GM19372 (cell line): Measurements from ENCODE around the gene PRF1.
"Not testable (repeated sequence)": the region's sequence is repeated elsewhere in the genome, so short reads cannot be mapped to it uniquely, and the experiment has no call there.

Experiments
- ATAC-seq: cut with Tn5 transposase; IDR thresholded peaks from one replicate; pipeline ENCODE4 v1.9.1; 2021; ENCODE audit warnings: mild to moderate bottlenecking, low read depth, moderate library complexity; ENCODE audit not compliant: unreplicated experiment

PRF1 gene

GRCh38 chr10:70602665-70603448, at the start of gene PRF1:
Gene PRF1 (minus strand): TSS chr10:70602741. CDS start chr10:70600902, 1,839 bp downstream.
- ATAC-seq: no peak

GRCh38 chr10:70651661-70652060, 49.1 kb upstream of the PRF1 start:
- no peak for ATAC-seq

- ATAC-seq: no peak
Measured at GRCh38 chr10:70650718-70651117, 48.2 kb upstream of the PRF1 start.

GRCh38 chr10:70650104-70650503, 47.6 kb upstream of the PRF1 start:
- ATAC-seq: no peak

GRCh38 chr10:70649526-70649925, 47.0 kb upstream of the PRF1 start:
- ATAC-seq: no peak

- no peak for ATAC-seq
Measured at GRCh38 chr10:70648427-70648826, 45.9 kb upstream of the PRF1 start.

GRCh38 chr10:70647086-70647485, 44.5 kb upstream of the PRF1 start:
- ATAC-seq: no peak

GRCh38 chr10:70644959-70645358, 42.4 kb upstream of the PRF1 start:
- not testable (repeated sequence) for ATAC-seq

- ATAC-seq: not testable (repeated sequence)
Measured at GRCh38 chr10:70643272-70643671, 40.7 kb upstream of the PRF1 start.

- not testable (repeated sequence) for ATAC-seq
Measured at GRCh38 chr10:70639640-70640383, 37.3 kb upstream of the PRF1 start.

- ATAC-seq: not testable (repeated sequence)
Measured at GRCh38 chr10:70634515-70634914, 32.0 kb upstream of the PRF1 start.

GRCh38 chr10:70634011-70634410, 31.5 kb upstream of the PRF1 start:
- no peak for ATAC-seq

- not testable (repeated sequence) for ATAC-seq
Measured at GRCh38 chr10:70631735-70632134, 29.2 kb upstream of the PRF1 start.

- no peak for ATAC-seq
Measured at GRCh38 chr10:70629338-70629737, 26.8 kb upstream of the PRF1 start.

- ATAC-seq: no peak
Measured at GRCh38 chr10:70626056-70626455, 23.5 kb upstream of the PRF1 start.

GRCh38 chr10:70622981-70623844, 20.7 kb upstream of the PRF1 start:
- ATAC-seq: no peak

- no peak for ATAC-seq
Measured at GRCh38 chr10:70622541-70622940, 20.0 kb upstream of the PRF1 start.

GRCh38 chr10:70621503-70622078, 19.1 kb upstream of the PRF1 start:
- no peak for ATAC-seq

GRCh38 chr10:70620020-70620289, 17.4 kb upstream of the PRF1 start:
- ATAC-seq: no peak

- no peak for ATAC-seq
Measured at GRCh38 chr10:70619271-70620019, 16.9 kb upstream of the PRF1 start.
